HG02571 (cell line): ENCODE results near the gene MEX3B.
"Not testable (repeated sequence)": the region's sequence is repeated elsewhere in the genome, so short reads cannot be mapped to it uniquely, and the experiment has no call there.

Source experiments
- ATAC-seq: cut with Tn5 transposase; IDR thresholded peaks from one replicate; pipeline ENCODE4 v1.9.1; 2021; ENCODE audit warnings: mild to moderate bottlenecking, moderate library complexity; ENCODE audit not compliant: unreplicated experiment

Gene MEX3B

DNA sequence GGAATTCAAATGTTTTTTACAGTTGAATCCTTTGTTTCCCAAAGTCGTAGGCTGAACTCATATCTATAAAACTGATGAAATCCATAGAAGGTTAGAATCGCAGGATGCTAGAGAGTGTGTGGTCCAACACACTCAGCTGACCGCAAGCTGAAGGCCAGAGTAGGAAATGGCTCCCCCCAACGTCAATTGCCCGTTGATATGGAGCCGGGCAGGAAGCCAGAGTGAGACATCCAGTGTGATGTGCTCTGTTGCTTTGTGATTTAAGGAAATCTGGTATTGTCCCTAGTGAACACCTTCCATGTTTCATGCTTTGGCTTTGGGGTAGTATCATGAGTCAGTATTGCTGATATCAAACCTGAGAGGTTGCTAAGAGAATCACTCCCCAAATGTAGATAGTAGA, 5.8 kb upstream of the MEX3B start:
- no peak for ATAC-seq

DNA sequence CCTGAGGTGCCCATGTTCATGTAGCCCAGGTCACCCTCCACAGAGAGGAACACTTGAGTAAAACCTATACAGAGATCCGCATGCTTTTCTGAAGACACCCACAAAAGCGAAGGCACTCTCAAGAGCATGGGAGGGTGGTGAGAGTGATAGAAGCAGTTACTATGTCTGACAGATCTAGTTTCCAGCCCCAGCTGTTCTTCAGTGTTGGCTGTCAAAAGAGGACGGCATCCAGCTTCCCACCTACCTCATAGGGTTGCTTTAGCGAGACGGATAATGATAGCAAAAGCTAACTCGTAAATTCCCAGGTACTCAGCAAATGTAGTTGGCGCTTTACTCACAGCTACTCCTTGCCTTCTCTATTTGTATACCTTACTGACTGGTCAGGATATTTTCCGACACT, 3.0 kb upstream of the MEX3B start:
- ATAC-seq = no peak

DNA sequence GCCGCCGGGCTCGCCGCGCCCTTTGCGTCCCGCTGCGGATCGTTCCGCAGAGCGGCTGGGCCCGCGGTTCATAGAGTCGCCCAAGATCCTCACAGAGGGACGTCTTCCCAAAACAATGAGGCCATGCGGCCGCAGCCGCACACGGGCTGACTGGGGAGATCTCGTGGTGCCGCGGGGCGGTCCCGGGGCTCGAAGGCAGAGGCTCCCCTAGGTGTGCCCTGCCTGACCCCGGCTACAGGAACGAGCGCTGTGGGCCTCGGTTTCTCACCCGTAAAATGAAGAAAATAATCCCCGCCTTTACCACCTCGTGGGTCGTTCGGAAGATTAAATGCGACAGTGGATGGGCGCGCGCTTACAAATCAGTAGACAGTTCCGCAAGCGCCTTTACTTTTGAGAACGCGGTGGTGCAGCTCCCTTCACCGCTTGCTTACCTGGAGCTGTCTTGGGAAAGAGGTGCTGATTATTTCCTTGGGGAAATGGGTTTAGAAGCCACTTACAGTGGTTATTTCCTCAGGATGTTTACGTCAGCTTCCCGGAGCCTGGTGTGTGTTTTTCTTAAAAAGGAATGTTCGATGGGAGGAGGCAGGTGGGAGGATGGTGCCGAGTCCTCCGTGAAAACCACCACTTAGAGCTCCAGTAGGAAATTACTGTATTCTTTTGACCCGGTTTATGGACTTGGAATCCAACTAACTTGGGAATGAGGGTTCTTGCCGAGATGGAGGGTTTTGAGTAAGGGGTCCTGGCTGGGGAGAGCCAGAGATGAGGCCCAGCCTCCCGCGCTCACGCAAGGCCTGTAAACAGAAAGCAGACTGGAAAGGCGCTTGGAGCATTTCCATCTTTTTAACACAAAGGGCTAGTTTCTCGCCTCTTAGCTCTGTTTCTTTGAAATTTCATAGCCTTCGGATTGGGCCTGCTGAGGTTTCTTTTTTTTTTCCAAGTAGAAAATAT, 1.9 kb upstream of the MEX3B start:
- no peak for ATAC-seq

DNA sequence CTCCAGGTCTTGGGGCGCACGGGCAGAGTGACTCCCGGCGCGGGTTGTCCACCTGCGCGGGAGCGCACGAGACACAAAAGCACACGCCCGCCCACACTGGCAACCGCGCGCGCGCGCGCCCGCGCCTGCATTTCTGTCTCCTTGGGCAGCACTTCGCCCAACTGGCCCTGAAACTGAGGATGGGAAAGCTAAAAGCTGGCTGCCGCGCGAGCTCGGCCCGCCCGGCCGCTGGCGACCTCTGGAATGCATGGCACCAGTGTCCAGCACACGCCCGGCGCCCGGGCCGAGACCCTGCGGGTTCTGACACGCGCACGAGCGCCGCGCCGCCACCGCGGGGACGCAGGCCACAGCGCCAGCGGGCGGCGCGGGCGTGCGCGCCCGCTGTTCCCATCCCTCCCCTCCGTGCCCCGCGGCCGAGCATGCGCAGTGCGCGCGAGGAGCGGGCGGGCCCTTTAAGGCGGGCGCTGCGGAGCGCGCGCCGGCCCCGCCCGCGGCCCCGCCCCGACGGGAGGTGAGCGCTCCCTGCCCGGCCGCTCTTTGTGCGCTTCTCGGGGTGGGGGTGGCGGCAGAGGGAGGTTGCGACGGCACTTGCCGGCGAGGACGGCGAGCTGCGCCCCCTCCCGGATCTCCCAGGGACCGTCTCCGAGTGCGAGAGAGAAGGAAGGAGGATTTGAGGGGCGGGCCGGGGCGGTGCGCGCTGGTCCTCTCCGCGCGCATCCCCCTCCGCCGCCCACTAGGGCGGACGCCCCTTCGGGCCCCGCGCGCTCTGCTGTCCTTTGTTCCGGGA, 1.0 kb upstream of the MEX3B start:
- ATAC-seq = peak; percentile 60

DNA sequence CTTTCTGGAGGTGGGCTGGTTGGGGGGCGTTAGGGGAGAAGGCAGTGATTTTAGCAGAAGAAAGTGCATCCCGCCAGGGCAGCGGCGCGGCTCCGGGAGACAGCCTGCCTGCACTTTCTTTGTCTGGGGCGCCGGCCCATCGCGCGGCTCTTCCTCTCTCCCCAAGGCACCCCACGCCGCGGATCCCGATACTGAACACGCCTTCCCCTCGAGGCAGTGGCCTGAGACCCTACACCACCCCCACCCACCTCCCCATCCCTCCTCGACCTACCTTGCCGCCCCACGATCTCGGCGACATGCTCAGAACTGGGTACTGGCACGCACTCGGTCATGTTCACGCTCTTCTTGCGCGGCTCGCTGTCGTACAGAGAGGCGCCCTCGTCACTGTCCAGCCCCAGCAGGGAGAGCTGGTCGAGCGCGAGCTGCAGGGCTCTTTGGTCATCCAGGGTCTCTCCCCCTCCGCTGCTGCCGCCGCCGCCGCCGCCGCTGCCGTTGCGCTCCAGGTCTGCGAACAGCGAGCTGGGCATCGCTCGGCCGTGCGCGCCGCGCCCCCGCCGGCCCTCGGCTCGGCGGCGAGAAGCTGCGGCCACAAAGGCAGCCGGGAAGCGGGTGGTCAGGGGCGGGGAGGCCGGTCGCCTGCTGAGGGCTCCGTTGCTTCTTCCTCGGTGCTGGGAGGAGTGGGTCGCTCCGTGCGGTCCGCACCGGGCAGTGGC, 483 bp downstream of the MEX3B start:
- ATAC-seq = peak; percentile 6

DNA sequence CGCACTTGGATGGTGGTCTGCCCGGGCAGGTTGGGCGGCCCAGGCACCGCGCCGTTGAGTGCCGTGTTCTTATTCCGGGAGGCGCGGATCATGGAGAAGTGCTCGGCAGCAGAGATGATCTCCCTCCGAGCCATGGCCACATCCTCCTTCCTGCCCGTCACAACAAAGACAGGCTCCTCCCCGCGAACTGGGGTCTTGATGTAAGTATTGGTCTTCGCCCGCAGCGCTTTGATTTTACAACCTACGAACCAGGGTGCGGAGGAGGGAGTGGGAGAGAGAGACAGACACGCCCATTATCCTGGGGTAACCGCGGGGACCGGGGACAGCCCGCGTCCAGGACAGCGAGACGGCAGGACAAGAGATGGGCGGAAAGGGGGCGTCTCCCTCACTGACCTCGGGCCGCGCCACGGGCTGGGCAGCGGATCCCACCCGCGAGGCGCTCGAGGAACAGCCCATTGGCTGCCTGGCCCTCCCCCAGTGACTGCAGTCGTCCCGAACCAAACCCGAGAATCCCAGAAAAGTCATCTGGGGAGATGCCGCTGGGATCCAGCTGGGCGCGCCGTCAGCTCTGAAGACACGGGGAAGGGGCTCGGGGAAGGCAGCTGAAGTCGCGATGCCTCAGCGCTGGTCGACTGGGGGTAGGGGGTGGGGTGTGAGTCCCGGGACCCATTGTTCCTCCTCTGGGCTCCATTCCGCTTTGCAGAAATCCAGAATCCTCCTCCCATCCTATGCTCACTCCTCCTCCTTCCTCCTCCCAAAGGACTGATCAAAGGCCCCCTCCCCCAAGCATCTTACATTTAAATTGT, 1.2 kb downstream of the MEX3B start:
- ATAC-seq = no peak

DNA sequence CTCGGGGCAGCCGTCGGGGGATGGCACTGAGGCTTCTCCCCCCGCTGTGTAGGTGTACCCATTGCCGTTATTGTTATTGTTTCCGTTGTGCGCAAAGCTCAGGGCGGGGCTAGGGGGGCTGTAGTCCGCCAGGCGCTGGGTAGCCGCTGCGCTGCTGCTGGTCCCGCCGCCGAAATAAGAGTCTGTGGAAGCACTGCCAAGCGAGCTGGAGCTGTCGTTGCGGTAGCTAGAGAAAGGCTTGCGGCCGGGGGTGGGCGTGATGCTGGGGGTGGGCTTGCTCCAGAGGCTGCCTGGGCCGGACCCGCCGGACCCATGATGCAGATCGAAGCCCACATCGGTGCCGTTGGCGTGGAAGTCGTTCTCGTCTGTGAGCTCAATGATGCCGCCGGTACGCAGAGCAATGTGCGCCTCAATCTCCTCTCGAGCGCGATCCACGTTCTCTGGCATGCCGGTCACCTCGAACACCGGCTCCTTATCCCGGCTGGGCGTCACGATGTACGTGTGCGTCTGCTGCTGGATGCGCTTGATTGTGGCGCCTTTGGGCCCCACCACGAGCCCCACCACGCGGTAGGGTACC, 1.9 kb downstream of the MEX3B start:
- ATAC-seq = no peak

DNA sequence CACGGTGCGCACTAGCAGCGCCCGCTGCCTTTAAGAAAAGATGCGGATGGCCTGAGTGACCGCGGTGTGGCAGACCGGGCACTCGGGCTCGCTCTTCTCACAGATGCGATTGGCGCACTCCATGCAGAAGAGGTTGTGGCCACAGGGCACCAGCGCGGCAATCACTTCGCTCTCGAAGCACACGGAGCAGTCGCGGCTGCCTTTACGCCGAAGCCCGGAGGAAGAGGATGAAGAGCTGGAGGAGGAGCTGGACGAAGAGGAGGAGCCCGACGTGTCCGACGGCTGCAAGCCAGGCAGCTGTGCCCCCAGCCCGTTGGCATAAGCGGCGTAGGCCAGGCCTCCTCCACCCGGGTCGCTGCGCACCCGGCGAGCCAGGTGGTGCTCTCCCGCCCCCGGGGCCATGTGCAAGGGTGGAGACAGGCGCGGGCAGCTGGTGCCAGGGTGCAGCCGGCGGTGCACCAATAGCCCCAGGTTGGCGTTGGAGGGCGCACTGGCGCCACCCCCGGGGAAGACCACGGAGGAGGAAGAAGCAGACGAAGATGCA, 2.6 kb downstream of the MEX3B start:
- no peak for ATAC-seq

DNA sequence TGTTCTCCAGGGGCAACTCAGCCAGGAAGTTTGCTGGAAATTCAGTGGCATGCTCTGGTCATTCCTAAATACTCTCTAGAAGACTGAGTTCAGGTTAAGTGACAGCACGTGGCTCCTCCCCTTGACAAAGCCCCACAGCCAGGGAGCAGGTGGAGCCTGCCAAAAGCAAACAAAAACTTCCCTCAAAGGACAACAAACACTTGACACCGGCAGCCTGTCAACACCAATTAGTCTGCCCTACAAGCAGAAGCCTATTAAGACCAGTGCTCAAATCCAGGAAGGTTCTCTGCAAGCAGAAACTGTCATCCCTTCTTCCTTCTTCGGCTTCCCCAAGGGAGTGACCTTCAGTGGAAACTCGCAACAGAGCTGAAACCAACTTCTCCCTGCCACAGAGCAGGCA, 5.0 kb downstream of the MEX3B start:
- ATAC-seq = no peak

DNA sequence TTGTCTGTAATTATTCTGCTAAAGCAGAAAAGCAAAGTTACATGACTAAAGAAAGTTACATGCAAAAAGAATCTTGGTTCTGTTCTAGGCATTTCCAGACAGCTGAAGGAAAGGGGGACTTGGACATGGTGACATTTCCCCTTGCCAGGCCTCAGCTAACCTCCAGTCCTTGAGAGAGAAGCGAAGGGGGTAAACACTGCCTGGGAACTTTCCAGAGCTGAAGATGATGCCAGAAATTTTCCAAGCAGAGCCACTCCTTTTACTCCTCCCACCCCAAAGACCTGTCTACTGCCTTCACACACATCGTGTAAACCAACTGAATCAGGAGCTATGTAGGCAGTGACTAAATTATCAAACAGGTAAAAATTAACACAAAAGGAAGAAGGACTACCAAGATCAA, 5.4 kb downstream of the MEX3B start:
- no peak for ATAC-seq

DNA sequence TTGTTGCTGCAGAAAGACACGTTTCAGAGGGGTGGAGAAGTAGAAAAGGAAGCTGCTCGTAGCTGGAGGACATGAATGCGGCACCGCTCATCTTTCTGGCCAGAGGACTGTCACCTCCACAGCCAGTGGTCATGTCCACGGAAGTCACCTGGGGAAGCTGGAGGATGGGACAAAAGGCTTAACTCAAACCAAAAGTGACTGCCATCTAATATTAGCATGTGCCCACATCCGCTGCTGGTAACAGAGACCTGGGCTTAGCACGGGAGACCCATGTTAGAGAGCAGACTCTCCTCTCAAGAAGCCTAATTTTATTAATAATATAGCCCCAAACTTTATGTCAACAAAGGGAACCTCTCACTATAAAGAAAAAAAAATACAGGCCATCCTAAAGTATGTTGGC, 5.9 kb downstream of the MEX3B start:
- ATAC-seq = no peak

DNA sequence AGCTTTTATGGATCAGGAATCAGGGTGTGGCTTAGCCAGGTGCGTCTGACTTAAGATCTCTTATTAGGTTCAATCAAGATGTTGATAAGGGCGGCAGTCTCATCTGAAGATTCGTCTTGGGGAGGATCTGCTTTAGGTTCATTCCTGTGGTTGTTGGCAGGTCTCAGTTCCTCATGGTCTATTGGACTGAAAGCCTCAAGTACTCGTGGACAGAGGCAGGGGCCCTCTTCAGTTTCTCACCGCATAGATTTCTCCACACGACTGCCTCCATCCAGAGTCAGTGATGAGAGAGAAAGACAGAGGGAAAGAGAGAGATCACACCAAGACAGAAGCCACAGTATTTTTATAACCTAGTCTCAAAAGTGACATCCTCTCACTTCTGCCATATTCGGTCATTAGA, 9.4 kb downstream of the MEX3B start:
- no peak for ATAC-seq

DNA sequence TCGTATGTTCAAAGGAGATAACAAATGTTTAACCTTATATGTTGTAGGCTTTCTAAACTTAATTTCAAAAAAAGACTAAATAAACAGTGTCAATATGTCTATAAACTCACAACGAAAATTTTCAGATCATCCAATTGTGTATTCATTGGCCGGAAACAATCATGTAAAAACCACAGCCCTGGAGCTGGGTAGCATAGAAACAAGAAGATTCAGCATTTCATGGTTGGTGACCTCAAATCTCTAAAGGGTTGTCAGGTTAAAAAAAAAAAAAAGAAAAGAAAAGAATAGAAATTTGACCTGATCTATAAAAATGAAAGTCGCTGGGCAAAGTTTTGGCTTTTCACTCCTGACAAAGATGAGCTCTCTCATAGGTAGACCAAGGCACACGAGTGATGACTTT, 13.9 kb downstream of the MEX3B start:
- ATAC-seq = no peak

DNA sequence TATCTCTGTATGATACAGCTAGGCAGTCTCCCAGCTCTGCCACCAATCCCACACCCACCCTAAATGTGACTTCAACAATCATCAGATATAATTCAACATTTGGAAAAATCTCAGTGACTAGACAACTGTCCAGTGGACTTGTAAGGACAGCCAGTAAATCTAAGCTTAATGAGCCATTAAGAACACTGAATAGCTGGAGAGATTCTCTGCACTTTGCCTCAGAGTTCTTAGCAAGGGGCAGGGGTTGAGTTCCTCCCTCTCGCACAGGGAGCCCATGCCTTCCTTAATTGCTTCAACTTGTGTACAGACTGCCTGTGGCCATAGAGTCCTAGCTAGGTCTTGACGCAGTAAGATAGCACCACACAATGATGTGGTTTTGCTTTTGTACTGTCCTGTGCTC, 15.6 kb downstream of the MEX3B start:
- no peak for ATAC-seq

DNA sequence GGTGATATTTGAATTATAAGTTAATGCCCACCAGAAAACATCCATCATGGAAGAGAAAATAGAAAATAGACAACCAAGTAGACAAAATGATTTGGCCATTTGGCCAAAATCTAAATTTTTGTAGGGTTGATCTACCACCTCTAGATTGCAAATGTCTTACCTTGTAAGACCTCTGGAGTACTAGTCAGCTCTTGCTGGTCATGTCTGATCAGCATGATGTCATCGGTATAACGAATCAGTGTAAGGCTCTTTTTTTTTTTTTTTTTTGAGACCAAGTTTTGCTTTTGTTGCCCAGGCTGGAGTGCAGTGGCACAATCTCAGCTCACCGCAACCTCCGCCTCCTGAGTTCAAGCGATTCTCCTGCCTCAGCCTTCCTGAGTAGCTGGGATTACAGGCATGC, 17.7 kb downstream of the MEX3B start:
- not testable (repeated sequence) for ATAC-seq

DNA sequence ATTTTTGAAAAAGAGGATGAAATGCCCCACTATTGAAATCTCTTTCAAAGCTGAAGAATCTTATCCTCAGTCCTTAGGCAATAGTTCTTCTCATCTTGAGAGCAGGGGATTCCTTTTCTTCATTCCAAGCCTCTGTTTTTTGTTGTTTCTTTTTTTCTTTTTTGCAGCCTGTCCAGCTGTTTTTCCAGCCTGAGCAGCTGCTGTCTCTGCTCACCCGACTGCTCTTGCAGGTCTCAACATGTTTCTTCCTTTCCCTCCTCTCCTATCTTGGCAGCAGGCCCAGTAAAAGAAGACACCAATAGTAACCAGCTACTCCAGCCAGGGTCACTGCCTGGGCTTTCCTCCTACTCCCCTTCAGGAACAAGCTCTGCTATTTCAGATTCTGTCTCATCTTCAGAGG, 23.8 kb downstream of the MEX3B start:
- ATAC-seq = no peak

DNA sequence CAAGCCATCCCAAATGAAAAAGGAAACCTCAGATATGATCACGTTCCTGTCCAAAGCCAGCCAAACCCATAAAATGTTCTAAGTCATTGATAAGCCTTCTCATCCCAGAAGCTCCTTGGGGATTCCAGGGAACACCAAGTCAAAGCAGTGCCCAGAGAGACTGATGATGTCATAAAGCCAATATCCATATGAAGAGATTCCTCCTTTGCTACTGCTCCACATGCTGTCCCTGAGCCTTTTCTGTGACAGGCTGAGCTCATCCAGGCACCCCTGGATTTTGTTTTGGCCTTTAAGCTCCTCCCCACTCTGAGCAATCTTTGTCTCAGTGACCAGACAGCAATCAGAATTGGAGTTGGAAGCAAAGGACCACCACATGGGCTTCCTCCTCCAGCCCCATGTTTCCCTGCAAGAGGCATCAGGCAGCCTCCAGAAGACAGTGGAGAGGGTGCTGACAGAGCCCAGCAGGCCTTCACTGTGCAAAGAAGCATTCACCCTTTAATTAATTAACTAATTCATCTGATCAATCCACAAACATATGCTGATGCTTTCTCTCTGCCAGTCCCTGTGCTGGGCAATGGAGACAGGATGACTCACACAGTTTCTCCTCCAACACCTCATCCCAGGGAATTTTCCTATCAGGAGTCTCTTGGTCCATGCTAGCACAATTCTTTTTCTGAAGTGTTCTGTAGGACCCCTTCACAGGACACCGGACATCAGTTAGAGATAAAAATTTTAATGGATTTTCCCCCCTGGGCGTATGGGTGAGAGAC, 25.0 kb downstream of the MEX3B start:
- no peak for ATAC-seq

DNA sequence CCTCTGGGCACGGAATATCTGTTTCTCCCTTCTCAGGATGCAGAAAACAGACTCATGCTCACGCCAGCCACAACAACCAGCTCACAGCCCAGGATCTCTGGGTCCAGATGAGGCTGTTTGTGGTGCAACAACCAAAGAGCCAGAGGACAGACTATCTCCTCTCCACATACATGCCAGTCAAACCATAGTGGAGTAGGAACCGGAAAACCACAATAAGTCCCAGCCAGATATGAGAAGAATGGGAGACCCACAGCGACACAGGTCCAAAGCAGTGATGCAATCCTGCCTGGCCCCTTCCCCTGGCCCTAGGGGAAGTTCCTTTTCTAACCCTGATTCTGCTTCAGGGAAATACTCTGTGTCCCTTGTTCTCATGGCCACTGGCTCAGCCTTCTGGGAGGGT, 27.6 kb downstream of the MEX3B start:
- ATAC-seq = no peak

DNA sequence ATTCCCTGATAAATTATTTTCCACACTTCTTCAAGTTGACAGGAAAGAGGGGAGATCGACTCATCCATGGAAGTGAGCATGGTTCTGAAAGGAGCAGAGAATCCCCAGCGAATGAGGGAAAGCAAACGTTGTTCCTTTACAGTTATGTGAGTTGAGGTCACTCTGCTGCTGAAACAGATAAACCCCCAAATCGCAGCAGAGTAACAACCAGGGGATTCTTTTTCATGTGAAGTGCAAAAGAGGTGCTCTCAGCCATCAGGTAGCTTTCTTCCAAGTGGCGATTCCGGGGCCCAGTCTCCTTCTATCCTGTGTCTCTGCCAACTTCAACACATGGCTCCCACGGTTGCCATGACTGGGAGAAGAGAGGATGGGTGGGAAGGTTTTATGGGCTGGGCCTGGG, 28.2 kb downstream of the MEX3B start:
- ATAC-seq = no peak
